NT2/D1 (cell line): ENCODE results near the gene PCDHGB4.
"Not testable (repeated sequence)": the region's sequence is repeated elsewhere in the genome, so short reads cannot be mapped to it uniquely, and the experiment has no call there.

Experiments
- DNase-seq: peaks from one replicate; pipeline ENCODE4 v3.0.0-alpha.2; 2011; ENCODE audit warnings: low read depth, low spot score
- H3K27me3 ChIP-seq: 2 replicates; pipeline ENCODE4 v1.6.0; 2011; ENCODE audit warnings: mild to moderate bottlenecking; ENCODE audit not compliant: insufficient read length, insufficient read depth
- H3K36me3 ChIP-seq: 2 replicates; pipeline ENCODE4 v1.6.1; 2011; ENCODE audit warnings: mild to moderate bottlenecking, low read length, mixed read lengths; ENCODE audit not compliant: insufficient read depth, insufficient read length
- H3K4me1 ChIP-seq: 2 replicates; pipeline ENCODE4 v1.5.1; 2011; ENCODE audit not compliant: insufficient read depth, insufficient read length
- H3K4me3 ChIP-seq: 2 replicates; pipeline ENCODE4 v1.5.1; 2011; ENCODE audit warnings: low read depth; ENCODE audit not compliant: insufficient read length
- H3K9ac ChIP-seq: 2 replicates; pipeline ENCODE4 v1.6.0; 2011; ENCODE audit warnings: low read depth; ENCODE audit not compliant: insufficient read length
- H3K9me3 ChIP-seq: 2 replicates; pipeline ENCODE4 v1.5.1; 2011; ENCODE audit warnings: mild to moderate bottlenecking, low read length; ENCODE audit not compliant: insufficient read depth
- SUZ12 ChIP-seq: IDR thresholded peaks from 2 replicates; pipeline ENCODE4 v1.6.1; 2011; ENCODE audit not compliant: insufficient read length, insufficient read depth; ENCODE audit errors: extremely low read depth
- YY1 ChIP-seq: IDR thresholded peaks from 2 replicates; pipeline ENCODE4 v1.6.1; 2011; ENCODE audit not compliant: insufficient read length, insufficient read depth
- ZNF274 ChIP-seq: IDR thresholded peaks from 2 replicates; pipeline ENCODE4 v1.6.1; 2011; ENCODE audit warnings: mild to moderate bottlenecking, low read depth, low read length

PCDHGB4 gene

DNA sequence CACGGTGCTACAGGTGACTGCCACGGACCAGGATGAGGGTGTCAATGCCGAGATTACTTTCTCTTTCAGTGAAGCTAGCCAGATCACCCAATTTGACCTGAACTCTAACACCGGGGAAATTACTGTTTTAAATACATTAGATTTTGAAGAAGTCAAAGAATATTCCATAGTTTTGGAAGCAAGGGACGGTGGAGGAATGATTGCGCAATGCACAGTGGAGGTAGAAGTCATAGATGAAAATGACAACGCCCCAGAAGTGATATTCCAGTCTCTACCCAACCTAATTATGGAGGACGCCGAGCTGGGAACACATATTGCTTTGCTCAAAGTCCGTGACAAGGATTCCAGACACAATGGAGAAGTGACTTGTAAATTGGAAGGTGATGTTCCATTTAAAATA lies 1.2 kb downstream of the PCDHGB4 start:
- Histone ChIP-seq H3K4me3 (no peak overlapping the region), H3K4me1 (no peaks in the 10 kb centered on the region), H3K9ac (no peak overlapping the region), H3K27me3 (no peaks in the 10 kb centered on the region), H3K36me3 (no peaks in the 10 kb centered on the region), H3K9me3 (peaks cover 10% of the 10 kb centered on the region; the same call in 1 of the 2 replicates)
- DNase-seq, result no peak
- no peak for TF ChIP-seq ZNF274
- no peak for TF ChIP-seq YY1
- TF ChIP-seq SUZ12, result no peak

DNA sequence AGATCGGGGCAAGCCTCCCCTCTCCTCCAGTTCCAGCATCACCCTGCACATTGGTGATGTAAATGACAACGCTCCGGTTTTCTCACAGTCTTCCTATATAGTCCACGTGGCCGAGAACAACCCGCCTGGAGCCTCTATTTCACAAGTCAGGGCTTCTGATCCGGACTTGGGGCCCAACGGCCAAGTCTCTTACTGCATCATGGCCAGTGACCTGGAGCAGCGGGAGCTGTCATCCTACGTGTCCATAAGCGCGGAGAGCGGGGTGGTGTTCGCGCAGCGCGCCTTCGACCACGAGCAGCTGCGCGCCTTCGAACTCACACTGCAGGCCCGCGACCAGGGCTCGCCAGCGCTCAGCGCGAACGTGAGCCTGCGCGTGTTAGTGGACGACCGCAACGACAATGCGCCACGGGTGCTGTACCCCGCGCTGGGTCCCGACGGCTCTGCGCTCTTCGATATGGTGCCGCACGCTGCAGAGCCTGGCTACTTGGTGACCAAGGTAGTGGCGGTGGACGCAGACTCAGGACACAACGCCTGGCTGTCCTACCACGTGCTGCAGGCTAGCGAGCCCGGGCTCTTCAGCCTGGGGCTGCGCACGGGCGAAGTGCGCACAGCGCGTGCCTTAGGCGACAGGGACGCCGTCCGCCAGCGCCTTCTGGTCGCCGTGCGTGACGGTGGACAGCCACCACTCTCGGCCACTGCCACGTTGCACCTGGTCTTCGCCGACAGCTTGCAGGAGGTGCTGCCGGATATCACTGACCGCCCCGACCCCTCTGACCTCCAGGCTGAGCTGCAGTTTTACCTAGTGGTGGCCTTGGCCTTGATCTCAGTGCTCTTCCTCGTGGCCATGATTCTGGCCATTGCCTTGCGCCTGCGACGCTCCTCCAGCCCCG lies 1.9 kb downstream of the PCDHGB4 start:
- no peak overlapping the region for H3K4me3 ChIP-seq

DNA sequence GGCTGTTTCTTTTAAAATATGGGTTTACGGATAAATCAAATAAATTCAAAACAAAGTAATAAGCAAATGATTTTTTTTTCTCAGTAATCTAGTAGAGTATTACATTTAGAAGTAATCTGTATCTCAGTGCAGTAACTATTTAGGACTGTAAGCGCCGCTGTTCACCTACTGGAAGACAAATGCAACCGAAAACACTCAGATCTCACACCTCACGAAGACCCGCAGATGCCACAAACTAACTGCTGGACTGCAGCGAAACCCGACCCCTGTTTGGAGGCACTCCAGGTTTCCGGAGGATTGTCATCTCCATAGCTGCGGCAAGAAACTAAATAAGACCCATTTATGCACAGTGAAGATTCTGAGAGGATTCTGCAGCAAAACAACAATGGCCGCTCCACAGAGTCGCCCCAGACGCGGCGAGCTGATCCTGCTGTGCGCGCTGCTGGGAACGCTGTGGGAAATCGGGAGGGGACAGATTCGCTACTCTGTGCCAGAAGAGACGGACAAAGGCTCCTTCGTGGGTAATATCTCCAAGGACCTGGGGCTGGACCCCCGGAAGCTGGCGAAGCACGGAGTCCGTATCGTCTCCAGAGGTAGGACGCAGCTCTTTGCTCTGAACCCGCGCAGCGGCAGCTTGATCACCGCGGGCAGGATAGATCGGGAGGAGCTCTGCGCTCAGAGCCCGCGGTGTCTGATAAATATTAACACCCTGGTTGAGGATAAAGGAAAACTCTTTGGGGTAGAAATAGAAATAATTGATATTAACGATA lies 5.1 kb downstream of the PCDHGB4 start, which contains the start of gene PCDHGA8:
Gene PCDHGA8, plus strand, starts transcription at position 205 of the 770 bp plus-strand sequence. Its CDS starts 181 bp downstream, at position 386.
- Histone ChIP-seq H3K4me3 (no peak within 1 kb of the TSS), H3K36me3 (no peaks in the 10 kb centered on the region), H3K4me1 (no peaks in the 10 kb centered on the region), H3K9me3 (peaks cover 14% of the 10 kb centered on the region; the same call in 1 of the 2 replicates), H3K9ac (no peak within 1 kb of the TSS), H3K27me3 (no peaks in the 10 kb centered on the region)
- no peak for TF ChIP-seq YY1
- TF ChIP-seq SUZ12, result no peak
- TF ChIP-seq ZNF274, result no peak
- DNase-seq, result no peak

More for the DNA sequence above, 1.9 kb downstream of the PCDHGB4 start:
- TF ChIP-seq YY1 (no peak), ZNF274 (no peak), SUZ12 (no peak)
- peaks cover 14% of the 10 kb centered on the region; the same call in 1 of the 2 replicates for H3K9me3 ChIP-seq
- no peaks in the 10 kb centered on the region for H3K36me3 ChIP-seq
- no peaks in the 10 kb centered on the region for H3K27me3 ChIP-seq
- H3K4me1 ChIP-seq, result no peaks in the 10 kb centered on the region
- DNase-seq, result no peak
- H3K9ac ChIP-seq, result no peak overlapping the region

- H3K4me3 ChIP-seq, result no peak overlapping the region
- TF ChIP-seq ZNF274 (no peak), YY1 (no peak), SUZ12 (no peak)
- H3K9ac ChIP-seq, result no peak overlapping the region
- H3K4me1 ChIP-seq, result no peaks in the 10 kb centered on the region
- H3K36me3 ChIP-seq, result no peaks in the 10 kb centered on the region
- peaks cover 14% of the 10 kb centered on the region; the same call in 1 of the 2 replicates for H3K9me3 ChIP-seq
- DNase-seq, result no peak
- H3K27me3 ChIP-seq, result no peaks in the 10 kb centered on the region
Measured at GRCh38 chr5:141393267-141393666, 5.8 kb downstream of the PCDHGB4 start.

- not testable (repeated sequence) for H3K36me3 ChIP-seq
Measured at GRCh38 chr5:141394401-141395187, 7.1 kb downstream of the PCDHGB4 start.

GRCh38 chr5:141397756-141398551 lies 10.5 kb downstream of the PCDHGB4 start, which contains the start of gene PCDHGB5:
TSS of gene PCDHGB5 (plus strand) at chr5:141397947. CDS start at chr5:141398128, 181 bp downstream.
- not testable (repeated sequence) for H3K4me3 ChIP-seq, DNase-seq, H3K27me3 ChIP-seq, H3K4me1 ChIP-seq, H3K9ac ChIP-seq, H3K36me3 ChIP-seq
- peaks cover 13% of the 10 kb centered on the region; the same call in 1 of the 2 replicates for H3K9me3 ChIP-seq

More at GRCh38 chr5:141394401-141395187, 7.1 kb downstream of the PCDHGB4 start:
- not testable (repeated sequence) for H3K4me1 ChIP-seq, H3K4me3 ChIP-seq, DNase-seq, H3K9ac ChIP-seq, H3K27me3 ChIP-seq
- H3K9me3 ChIP-seq, result peaks cover 18% of the 10 kb centered on the region; the same call in 1 of the 2 replicates
